ENCODE results near the gene NSUN3.

Gene NSUN3

DNA sequence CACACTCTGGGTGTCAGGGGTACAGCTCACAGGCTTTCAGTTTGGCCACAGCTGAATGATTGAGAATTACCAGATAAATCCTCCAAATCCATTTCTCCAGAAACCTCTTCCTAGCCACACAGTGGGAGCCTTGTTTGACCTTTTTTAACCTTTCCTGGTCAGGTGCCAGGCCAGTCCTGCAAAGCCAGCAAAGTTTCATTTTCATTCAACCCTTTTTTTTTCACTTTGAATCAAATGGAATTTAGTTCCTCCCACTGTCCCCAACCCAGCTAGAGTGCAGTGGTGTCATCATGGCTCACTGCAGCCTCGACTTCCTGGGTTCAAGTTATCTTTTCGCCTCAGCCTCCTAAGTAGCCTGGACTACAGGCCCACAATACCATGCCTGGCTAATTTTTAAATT, 67.8 kb downstream of the NSUN3 start:
- DNase-seq (ENCODE audit: low spot score): no peak

GRCh38 chr3:94132777-94133176, 69.9 kb downstream of the NSUN3 start:
- DNase-seq (ENCODE audit: low spot score): no peak

DNA sequence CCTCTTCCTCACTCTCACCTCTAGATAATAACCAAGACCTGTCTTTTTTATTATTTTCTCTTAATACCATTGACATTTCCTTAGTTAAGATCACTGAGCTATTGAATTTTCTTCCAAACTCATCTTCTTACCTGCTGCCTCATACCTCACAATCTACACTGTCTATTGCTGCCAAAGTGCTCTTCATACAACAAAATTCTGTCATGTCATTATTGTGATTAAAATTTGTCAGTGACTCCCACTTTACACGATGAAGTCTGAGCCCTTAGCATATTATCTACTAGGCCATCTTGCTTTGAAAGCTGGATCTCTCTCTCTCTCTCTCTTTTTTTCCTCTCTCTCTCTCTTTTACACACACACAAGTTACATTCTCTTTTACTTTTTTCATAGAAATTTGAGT, 73.3 kb downstream of the NSUN3 start:
- DNase-seq (ENCODE audit: low spot score): no peak

- DNase-seq (ENCODE audit: low spot score): no peak
These were observed 74.5 kb downstream of the NSUN3 start for GRCh38 chr3:94137377-94137776.

GRCh38 chr3:94146455-94146854, 83.6 kb downstream of the NSUN3 start:
- DNase-seq (ENCODE audit: low spot score): no peak

DNA sequence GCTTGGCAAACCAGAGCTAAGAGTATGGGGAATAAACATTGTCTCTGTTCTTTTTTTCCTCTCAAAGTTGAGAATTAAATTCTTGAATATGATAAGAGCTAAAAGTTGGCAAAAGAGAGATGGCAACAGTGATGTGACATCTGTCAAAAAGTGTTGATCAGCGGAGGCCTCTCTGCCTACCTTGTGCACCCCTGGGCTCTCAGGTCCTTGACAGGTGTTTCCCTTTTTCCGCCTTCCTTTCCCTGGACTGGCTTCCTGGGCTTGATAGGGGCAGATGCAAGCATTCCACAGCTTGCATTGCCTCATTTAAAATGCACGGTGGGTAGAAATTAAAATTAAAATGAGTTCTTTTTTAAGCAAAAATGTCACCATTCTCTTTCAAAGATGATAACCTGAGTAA, 84.2 kb downstream of the NSUN3 start:
- no peak for DNase-seq (ENCODE audit: low spot score)

DNA sequence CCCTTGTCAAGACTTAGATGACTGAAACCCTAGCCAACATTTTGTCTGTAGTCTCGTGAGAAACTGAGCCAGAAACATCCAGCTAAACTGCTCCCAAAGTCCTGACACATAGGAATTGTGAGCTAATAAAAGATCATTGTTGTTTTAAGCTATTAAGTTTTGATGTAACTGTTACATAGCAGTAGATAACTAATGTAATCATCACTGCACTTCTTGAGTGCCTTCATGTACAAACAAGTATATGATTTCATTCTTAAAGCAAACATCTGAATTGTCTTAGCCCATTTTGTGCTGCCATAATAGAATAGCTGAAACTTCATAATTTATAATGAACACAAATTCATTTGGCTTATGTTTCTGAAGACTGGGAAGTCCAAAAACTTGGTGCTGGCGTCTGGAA, 87.3 kb downstream of the NSUN3 start:
- DNase-seq (ENCODE audit: low spot score): no peak

DNA sequence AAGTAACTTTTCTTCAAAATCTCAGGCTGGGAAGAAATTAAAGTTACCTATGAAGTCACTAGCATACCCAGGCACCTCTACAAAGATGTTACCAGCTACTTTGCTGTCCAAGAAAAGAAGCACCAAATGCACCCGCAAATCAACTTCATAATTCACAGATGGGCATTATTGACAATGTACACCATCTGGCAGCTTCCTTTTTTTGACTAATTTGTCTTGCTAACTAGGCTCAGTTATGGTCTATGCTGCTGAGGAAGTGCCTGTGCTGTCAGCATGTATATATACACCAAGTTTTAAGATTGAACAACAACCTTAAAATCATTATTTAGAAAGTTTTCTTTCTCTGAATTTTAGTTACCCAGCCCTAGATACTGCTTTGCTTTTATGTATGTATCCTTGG, 93.8 kb downstream of the NSUN3 start:
- DNase-seq (ENCODE audit: low spot score): no peak

- no peak for DNase-seq (ENCODE audit: low spot score)
These were observed 95.7 kb downstream of the NSUN3 start for GRCh38 chr3:94158512-94158911.

DNA sequence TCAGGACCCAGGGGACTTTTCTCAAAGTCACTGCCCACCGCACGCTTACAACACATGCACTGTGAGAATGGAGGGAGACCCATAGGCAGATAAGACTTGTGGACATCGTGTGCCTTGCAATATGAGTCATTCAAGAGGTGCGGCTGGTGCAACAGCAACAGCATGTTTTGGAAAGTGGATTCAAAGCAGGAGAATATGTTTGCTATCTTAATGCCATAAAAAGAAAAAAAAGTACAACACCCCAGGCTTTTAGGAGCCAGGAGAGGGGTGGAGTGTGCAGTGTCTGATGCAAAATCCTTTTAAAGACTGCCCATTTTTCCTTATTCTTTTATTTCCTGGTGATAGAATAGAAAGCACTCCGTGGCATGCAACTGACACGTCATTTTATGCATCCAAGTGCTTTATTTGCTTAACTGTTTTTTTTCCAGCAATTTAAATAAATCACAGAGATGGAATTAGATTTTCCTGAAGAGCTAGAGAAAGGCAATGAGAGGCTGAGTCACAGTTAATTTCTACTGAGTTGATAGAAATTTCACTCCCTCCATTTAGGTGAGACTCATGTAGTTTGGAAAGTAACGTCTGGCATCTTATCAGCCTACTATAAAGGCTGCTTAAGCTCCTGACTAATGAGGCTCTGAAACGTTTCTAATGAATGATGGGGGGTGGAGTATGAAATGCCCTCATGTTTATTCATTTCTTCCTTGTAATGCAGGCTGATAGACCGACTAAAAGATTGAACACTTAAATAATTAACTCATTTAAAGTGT, 96.4 kb downstream of the NSUN3 start:
- DNase-seq (ENCODE audit: low spot score): no peak

- no peak for DNase-seq (ENCODE audit: low spot score)
These were observed 99.8 kb downstream of the NSUN3 start for GRCh38 chr3:94162700-94163099.

- no peak for DNase-seq (ENCODE audit: low spot score)
These were observed 104.5 kb downstream of the NSUN3 start for GRCh38 chr3:94167346-94167745.

DNA sequence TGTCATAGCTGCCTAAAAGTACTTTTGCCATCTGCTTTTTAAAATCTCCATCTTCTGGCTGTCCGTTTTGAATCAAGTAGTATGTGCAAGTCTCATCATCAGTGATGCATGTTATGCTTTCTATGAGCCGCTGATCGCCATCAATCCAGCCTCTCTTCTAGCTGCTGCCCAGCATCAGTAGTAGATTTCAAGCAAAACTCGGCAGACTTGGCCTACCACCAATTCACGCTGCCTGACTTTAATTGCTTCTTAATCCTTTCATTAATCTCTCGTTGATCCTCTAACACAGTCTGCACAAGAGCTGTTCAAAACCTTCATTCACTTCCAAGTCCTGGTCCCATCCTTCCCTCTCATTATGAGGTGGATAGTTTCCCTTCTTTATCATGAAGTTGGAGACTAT, 104.9 kb downstream of the NSUN3 start:
- DNase-seq (ENCODE audit: low spot score): no peak

- no peak for DNase-seq (ENCODE audit: low spot score)
These were observed 109.1 kb downstream of the NSUN3 start for GRCh38 chr3:94171954-94172353.

DNA sequence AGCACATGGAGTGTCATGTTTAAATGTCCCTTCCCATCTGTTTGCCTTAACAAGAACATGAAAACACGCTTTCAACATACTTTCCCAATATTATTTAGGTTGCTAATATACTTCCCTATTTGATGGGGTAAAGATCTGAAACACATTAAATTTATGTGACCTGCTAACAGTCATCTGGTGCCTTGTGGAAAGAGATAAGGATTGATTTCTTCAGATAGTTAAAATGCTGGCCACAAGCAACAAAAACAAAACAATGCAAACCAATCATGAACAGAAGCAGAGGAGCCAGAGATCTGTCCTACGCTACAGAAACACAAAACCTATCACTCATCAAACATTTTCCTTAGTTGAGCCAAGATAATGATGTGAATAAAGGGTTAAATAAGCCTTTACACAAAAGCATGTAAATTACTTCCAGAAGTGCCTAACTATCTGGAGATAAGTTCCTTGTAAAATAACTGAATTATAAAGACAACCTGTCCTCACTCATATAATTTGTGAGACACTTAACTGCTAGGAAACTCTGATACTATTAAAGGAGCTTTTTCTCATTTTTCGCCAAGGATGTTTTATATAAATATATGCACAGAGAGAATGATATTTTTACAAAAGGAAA, 109.9 kb downstream of the NSUN3 start:
- no peak for DNase-seq (ENCODE audit: low spot score)

DNA sequence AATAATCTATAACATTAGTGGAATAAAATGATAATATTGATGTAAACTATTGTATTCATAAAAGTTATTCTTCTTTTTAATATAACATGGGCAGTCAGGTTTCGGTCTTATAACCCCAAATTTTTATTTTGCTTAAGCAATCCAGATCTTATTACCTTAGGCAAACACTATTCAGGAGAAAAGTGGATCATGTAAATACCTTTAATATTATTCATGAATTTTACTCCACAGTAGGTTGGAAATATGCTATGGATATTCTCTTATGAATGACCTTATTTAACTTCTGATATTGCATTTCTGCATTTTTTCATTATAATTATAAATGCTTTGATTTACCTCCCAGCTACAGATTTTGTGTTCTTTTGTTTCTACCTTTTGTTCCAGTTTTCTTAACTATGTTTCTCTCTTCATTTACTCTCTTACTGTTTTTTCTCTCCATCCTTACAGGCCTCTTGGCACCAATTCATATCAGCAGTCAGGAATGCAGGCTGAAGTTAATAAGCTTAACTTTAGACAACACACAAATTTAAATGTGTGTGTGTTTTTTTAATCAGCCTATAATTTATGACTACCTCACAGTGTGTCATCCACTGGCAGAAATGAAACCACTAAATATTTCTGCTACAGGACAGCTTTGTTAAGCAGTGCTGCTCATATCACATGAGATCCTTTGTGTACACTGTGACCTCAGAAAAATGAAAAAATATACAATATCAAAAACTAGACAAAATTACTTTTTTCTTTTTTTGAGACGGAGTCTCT, 111.0 kb downstream of the NSUN3 start:
- DNase-seq (ENCODE audit: low spot score): no peak

DNA sequence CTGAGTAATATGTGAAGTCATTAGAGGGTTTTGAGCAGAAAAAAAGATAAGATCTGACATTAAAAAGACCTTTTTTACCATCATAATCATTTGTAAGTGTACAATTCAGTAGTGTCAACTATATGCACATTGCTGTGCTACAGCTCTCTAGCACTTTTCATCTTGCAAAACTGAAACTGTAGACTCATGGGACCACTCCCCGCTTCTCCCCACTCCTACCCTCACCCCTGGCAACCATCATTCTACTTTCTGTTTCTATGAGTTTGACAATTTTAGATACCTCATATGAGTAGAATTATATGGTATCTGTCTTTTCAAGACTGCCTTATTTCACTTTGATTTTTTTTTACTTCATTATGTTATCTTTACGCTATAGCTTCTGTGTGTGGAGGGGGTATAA, 112.8 kb downstream of the NSUN3 start:
- DNase-seq (ENCODE audit: low spot score): no peak

- no peak for DNase-seq (ENCODE audit: low spot score)
These were observed 114.3 kb downstream of the NSUN3 start for GRCh38 chr3:94176988-94177745.

All from hematopoietic multipotent progenitor cell treated with erythropoietin and hydrocortisone succinate and interleukin-3 and kit ligand, for 15 days (in vitro differentiated cells).